MG63 (cell line): ENCODE results near the gene NHSL2. TPM values are rescaled to one million over a fixed set of nuclear protein-coding genes. Genes with fewer than 3 reads are reported as not detected.

ENCODE experiments used
- DNase-seq: peaks from one replicate; pipeline ENCODE4 v3.0.0-alpha.2; 2020
- H3K27me3 ChIP-seq: fragments of 250-450 bp; sonication (Bioruptor Pico); 2 replicates; pipeline ENCODE4 v1.5.1; 2020; ENCODE audit warnings: mild to moderate bottlenecking, moderate library complexity
- H3K36me3 ChIP-seq: fragments of 250-450 bp; sonication (Bioruptor Pico); 2 replicates; pipeline ENCODE4 v1.5.1; 2020; ENCODE audit warnings: mild to moderate bottlenecking, moderate library complexity
- H3K4me3 ChIP-seq: fragments of 250-450 bp; sonication (Bioruptor Pico); 2 replicates; pipeline ENCODE4 v1.5.1; 2020; ENCODE audit warnings: mild to moderate bottlenecking, moderate library complexity
- H3K9me3 ChIP-seq: fragments of 250-450 bp; sonication (Bioruptor Pico); 2 replicates; pipeline ENCODE4 v1.5.1; 2020; ENCODE audit warnings: mild to moderate bottlenecking, moderate library complexity
- total RNA-seq: library from RNA; depleted of rRNA; stranded (reverse); fragments of >200 nt; shearing (Covaris generic); gene quantifications from 2 replicates; pipeline ENCODE4 v1.2.3, GENCODE V29; 2014; ENCODE audit warnings: low replicate concordance

NHSL2 gene
- total RNA-seq, 1 experiment from 2014 or later = not detected

- Histone ChIP-seq H3K36me3 (no peaks in the 10 kb centered on the region), H3K27me3 (no peaks in the 10 kb centered on the region), H3K9me3 (no peaks in the 10 kb centered on the region), H3K4me3 (no peak overlapping the region)
- DNase-seq = no peak
Measured at GRCh38 chrX:72114807-72115206, 204.2 kb downstream of the NHSL2 start.

DNA sequence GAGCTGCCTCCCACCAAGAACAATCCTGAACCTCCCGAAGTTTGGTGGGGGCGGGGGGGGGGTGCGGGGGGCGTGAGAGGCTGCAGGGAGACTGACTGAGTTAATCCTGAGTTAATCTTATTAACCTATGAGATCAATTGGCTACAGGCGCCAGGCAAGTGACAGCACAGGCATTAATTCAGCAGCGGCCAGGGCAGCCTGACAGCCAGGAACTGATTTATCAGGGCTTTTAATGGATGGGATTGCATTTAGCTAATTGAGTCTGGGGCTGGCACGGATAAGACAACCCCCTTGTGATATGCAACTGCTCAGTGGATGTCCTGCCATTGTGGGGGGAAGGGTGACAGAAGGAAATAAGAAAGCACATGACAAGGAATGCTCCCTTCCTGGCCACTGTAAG is 204.7 kb downstream of the NHSL2 start:
- H3K9me3 ChIP-seq = no peaks in the 10 kb centered on the region
- no peak for DNase-seq
- no peaks in the 10 kb centered on the region for H3K36me3 ChIP-seq
- H3K27me3 ChIP-seq = no peaks in the 10 kb centered on the region
- no peak overlapping the region for H3K4me3 ChIP-seq

DNA sequence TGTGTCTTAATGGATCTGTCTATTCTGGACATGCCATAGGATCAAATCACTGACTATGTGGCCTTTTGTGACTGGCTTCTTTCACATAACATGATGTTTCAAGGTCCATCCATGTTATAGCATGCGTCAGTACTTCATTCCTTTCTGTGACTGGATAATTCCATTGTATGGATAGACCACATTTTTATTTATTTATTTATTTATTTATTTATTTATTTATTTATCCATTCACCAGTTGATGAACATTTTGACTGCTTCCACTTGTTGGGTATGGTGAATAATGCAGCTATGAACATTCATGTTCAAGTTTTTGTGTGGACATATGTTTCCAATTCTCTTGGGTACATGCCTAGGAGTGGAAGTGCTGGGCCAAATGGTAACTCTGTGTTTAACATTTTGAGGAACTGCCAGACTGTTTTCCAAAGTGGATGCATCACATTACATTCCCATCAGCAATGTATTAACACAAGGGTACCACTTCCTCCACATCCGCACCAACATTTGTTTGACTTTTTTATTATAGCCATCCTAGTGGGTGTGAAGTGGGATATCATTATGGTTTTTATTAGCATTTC is 207.1 kb downstream of the NHSL2 start:
- Histone ChIP-seq H3K9me3 (no peaks in the 10 kb centered on the region), H3K4me3 (no peak overlapping the region), H3K27me3 (no peaks in the 10 kb centered on the region), H3K36me3 (no peaks in the 10 kb centered on the region)
- DNase-seq = no peak

DNA sequence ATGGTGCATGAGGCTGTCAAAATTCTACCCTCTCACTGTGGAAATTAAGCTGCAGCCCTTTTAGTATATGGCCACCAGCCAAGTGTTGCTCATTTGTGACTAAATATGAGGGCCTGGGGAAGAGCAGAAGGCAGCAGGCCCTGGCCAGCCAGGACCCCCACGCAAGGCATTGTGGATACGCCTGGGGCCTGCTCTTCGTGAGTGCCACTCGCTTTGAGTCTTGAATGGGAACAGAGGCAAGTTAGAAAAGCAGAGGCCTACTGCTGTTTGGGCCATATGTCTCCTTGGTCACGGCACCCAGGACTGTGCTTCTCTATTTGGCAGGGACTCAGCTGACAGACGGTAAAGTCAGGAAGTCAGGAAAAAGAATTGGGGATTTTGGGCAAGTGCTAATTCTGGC is 210.2 kb downstream of the NHSL2 start:
- no peaks in the 10 kb centered on the region for H3K36me3 ChIP-seq
- H3K27me3 ChIP-seq = no peaks in the 10 kb centered on the region
- H3K9me3 ChIP-seq = no peaks in the 10 kb centered on the region
- peak; percentile 34 for DNase-seq
- H3K4me3 ChIP-seq = no peak overlapping the region

- H3K4me3 ChIP-seq = no peak overlapping the region
- no peaks in the 10 kb centered on the region for H3K27me3 ChIP-seq
- no peaks in the 10 kb centered on the region for H3K36me3 ChIP-seq
- peak; percentile 81 for DNase-seq
- no peaks in the 10 kb centered on the region for H3K9me3 ChIP-seq
Measured at GRCh38 chrX:72121383-72121782, 210.7 kb downstream of the NHSL2 start.

DNA sequence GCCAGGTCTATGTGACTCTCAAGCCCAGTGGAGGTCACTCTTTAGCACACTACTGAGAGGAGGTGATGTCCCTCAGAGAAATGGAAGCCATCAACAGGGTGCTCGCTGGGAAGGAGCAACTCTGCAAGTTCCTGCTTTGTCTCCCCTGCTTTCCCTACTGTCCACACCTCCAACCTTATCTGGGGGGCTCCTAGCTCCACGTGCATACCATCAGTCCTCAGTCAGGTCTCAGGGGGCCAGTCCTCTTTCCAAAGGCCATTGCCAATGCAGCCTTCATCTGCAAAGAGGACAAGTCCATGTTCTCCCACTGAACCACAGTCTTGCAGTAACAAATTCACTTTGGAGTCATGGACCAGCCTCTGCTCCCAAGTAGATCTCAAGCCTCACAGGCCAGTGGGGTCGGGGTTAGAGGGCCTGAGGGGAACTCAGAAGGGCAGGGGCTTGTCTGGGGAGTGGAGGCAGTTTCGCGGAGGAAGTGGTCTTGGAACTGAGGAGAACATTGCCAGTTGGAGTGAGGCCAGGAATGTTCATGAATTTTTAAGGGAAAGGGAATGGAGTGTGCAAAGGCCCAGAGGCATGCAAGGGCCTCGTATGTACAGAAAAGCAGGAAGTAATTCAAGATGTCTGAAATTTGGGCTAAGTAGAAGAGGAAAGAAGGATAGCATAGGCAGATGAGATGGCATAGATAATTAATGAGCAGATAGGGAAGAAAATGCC is 212.1 kb downstream of the NHSL2 start:
- no peak for DNase-seq
- Histone ChIP-seq H3K4me3 (no peak overlapping the region), H3K27me3 (no peaks in the 10 kb centered on the region), H3K9me3 (no peaks in the 10 kb centered on the region), H3K36me3 (no peaks in the 10 kb centered on the region)

DNA sequence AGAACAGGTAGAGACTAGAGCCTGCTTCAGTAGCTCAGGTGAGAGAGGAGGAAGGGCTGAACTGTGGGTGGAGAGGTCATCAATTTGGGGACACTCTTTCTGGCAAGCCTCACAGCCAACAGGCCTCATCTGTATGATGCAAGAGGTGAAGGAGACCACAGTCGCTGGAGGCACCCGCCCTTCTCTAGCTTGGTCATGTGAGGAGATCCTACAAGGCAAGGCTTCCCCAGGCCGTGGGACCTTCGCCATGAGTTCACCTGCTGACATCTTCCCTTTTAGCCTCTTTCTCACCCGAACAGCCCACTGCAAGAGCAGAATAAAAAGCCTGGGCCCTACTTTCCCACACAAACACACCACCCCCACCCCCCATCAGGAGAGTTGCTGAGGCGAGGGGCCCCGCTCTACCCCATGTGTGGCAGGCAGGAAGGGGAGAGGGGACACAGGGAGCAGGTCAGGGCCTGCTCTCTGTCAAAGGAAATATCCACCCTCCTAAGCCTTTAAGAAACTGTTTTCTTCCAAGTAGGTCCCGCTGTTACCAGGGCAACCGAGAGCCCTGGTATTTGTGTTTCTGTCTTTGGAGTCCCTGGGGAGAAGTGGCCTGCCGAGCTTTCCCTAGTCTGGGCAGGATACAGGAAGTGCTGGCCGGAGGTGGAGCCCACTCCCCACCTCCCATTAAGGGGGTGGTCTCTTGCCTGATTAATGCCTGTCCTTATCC is 213.0 kb downstream of the NHSL2 start:
- no peak for DNase-seq
- Histone ChIP-seq H3K36me3 (no peaks in the 10 kb centered on the region), H3K4me3 (no peak overlapping the region), H3K27me3 (no peaks in the 10 kb centered on the region), H3K9me3 (no peaks in the 10 kb centered on the region)

DNA sequence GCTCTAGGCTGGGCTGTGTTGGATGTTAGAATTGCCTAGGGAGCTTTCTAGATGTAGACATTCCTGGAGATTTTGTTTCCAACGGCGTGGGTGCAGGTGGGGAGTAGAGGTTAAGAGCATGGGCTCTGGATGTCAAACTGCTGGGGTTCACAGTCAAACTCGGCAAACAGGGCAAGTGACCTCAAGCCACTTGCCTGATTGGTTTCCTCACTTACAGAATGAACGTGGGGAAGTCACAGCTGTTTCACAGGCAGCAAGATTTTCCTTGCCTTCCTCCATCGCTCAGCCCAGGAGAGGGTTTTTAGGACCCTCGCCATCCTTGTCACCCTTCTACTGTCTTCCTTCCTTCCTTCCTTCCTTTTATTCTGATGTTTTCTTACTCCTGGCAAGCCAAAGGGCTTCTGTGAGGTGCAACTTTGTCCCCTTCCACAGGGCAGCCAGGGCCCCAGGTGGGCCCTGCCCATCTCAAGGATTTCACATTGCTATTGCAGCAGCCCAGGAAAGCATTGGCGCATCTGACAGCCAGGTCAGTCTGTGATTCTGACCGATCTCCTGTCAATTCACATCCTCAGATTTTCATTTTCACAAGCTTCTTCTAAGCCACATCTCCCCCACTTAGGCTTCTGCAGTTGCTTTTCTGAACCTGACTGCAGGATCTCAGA is 214.0 kb downstream of the NHSL2 start:
- Histone ChIP-seq H3K27me3 (no peaks in the 10 kb centered on the region), H3K4me3 (no peak overlapping the region), H3K9me3 (no peaks in the 10 kb centered on the region), H3K36me3 (no peaks in the 10 kb centered on the region)
- DNase-seq = no peak

DNA sequence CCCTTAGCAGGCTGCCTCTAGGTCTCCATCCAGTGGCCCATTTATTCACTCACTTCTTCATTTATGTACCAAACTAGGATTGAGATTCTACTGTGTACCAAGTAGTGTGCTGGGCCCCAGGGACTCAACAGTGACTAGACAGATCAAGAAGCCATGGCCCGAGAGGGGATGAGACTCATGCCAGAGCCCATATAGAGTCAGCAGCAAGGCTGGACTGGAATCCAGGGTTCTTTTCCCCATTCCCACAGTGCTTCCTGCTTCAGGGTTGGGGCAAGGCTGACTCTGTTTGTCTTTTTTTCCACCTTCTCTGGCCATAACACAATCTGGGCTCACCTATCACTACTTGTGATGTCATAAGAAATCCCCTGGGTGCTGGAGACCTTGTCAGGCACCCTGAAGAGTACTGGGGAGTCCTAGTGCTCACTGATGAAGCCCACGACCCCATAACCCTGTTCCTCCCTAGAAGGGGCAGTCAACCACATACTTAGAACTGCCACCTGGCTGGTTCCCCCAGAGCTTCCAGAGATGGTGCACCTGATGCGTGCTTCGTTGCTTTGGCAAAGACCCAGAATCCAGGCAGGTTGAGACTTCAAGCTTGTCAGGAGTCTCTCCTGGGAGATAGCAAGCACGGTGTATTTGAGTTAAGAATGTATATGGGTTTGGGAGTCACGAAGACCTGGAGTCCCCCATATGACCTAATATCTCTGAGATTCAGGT is 214.8 kb downstream of the NHSL2 start:
- no peaks in the 10 kb centered on the region for H3K9me3 ChIP-seq
- H3K36me3 ChIP-seq = no peaks in the 10 kb centered on the region
- DNase-seq = no peak
- H3K27me3 ChIP-seq = no peaks in the 10 kb centered on the region
- H3K4me3 ChIP-seq = no peak overlapping the region

DNA sequence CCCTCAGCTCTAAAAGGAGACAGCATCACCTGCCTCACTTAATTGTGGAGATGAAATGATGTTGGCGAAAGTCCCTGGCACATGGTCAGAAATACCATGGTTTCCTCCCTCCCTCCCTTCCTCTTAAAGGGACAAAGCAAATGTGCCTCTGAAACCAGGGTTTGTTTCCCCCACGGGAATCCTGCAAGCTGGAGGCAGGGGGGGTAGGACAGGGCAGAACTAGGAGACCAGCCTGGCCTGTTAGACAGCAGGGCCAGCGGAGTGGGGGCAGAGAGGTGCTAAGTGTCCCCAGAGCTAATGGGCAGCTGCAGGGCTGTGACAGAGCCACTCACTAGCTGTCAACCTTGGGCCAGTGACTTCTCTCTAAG is 215.4 kb downstream of the NHSL2 start:
- no peaks in the 10 kb centered on the region for H3K36me3 ChIP-seq

DNA sequence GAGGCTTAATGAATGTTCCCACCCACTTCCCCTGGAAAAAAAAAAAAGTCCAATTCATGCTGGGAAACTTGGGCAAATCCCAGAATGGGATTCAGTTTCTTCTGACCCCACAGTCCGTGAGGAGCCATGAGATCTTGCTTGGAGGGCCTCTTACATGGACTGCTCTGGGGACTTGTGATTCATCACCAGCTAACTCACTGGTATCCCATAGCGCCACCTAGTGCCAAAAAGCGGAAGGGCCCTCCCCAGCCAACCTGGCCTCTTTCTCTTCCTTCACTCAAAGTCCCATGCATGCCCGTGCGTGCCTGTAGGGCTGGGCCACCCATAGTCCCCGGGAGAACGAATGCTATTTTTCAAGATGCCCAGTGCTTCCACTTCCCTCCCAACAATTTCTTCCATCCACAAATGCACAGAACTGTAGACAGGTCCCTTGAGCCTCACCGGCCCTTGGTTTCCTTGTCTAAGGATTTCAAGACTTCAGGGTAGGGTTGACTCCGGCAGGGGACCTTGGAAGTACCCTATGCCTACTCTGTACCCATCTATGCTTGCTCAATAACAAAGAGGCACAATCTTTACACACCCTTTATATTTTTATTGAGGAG is 216.0 kb downstream of the NHSL2 start:
- Histone ChIP-seq H3K27me3 (no peaks in the 10 kb centered on the region), H3K4me3 (no peak overlapping the region)

More for the DNA sequence above, 215.4 kb downstream of the NHSL2 start:
- H3K9me3 ChIP-seq = no peaks in the 10 kb centered on the region
- DNase-seq = no peak
- no peak overlapping the region for H3K4me3 ChIP-seq
- no peaks in the 10 kb centered on the region for H3K27me3 ChIP-seq

DNA sequence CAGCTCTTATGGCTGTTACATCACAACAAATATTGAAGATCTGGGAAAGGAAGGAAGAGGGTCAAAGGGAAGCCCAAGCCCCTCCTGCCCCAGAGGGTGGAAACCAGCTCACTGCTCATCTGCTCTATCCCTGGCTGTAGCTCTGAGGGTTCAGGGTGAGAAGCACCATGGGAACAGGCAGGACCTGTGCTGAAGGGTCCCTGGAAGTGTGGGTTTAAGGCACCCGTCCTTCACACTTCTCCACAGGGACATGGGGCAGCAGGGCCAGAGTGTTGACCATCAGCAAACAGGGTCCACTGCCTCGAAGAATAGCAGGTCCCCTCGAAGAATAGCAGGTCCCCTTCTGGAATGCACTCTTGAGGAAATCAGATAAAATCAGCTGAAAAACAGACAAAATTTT is 216.7 kb downstream of the NHSL2 start:
- no peak for DNase-seq
- H3K27me3 ChIP-seq = no peaks in the 10 kb centered on the region

More for the DNA sequence above, 216.0 kb downstream of the NHSL2 start:
- Histone ChIP-seq H3K9me3 (no peaks in the 10 kb centered on the region), H3K36me3 (no peaks in the 10 kb centered on the region)
- DNase-seq = peak; percentile 64

GRCh38 chrX:72128183-72128834 is 217.7 kb downstream of the NHSL2 start:
- H3K9me3 ChIP-seq = no peaks in the 10 kb centered on the region
- H3K27me3 ChIP-seq = no peaks in the 10 kb centered on the region
- no peak overlapping the region for H3K4me3 ChIP-seq
- no peak for DNase-seq
- no peaks in the 10 kb centered on the region for H3K36me3 ChIP-seq

More for the DNA sequence above, 216.7 kb downstream of the NHSL2 start:
- H3K9me3 ChIP-seq = no peaks in the 10 kb centered on the region
- no peak overlapping the region for H3K4me3 ChIP-seq
- no peaks in the 10 kb centered on the region for H3K36me3 ChIP-seq

GRCh38 chrX:72128881-72129280 is 218.2 kb downstream of the NHSL2 start:
- peak; percentile 13 for DNase-seq
- Histone ChIP-seq H3K4me3 (no peak overlapping the region), H3K27me3 (no peaks in the 10 kb centered on the region), H3K9me3 (no peaks in the 10 kb centered on the region), H3K36me3 (no peaks in the 10 kb centered on the region)

GRCh38 chrX:72129661-72130060 is 219.0 kb downstream of the NHSL2 start:
- DNase-seq = no peak
- Histone ChIP-seq H3K27me3 (no peaks in the 10 kb centered on the region), H3K36me3 (no peaks in the 10 kb centered on the region), H3K4me3 (no peak overlapping the region), H3K9me3 (no peaks in the 10 kb centered on the region)

GRCh38 chrX:72130156-72130761 is 219.6 kb downstream of the NHSL2 start:
- H3K4me3 ChIP-seq = no peak overlapping the region
- H3K27me3 ChIP-seq = no peaks in the 10 kb centered on the region
- no peaks in the 10 kb centered on the region for H3K36me3 ChIP-seq
- no peaks in the 10 kb centered on the region for H3K9me3 ChIP-seq
- no peak for DNase-seq
